Stimulated activated CD8-positive, alpha-beta memory T cell treated with anti-CD3 and anti-CD28 coated beads, Interleukin-12 subunit alpha, Interleukin-12 subunit beta, amount 100 ng/mL, for 24 hours (primary cell): ENCODE data around the gene ASTN2.
"Not testable (repeated sequence)": the region's sequence is repeated elsewhere in the genome, so short reads cannot be mapped to it uniquely, and the experiment has no call there.

Source experiments
- DNase-seq: peaks from one replicate; pipeline ENCODE4 v3.0.0-alpha.2; 2020; ENCODE audit errors: extremely low read depth

ASTN2 gene

DNA sequence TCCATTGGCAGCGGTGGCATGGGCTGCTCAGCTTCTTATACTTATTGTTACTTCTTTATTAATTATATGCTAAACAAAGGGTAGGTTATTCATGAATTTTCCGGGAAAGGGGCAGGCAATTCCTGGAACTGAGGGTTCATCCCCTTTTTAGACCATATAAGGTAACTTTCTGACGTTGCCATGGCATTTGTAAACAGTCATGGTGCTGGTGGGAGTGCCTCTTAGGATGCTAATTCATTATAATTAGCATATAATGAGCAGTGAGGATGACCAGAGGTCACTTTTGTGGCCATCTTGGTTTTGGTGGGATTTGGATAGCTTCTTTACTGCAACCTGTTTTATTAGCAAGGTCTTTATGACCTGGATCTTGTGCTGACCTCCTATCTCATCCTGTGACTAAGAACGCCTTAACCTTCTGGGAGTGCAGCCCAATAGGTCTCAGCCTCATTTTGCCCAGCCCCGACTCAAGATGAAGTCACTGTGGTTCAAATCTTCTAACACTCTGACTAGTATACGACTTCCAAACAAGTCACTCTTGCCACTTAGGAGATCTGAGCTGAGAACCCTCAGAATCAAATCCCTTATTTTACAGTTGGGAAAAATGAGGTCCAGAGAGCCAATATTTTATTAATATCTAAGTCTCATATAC is 490.3 kb downstream of the ASTN2 start:
- no peak for DNase-seq

DNA sequence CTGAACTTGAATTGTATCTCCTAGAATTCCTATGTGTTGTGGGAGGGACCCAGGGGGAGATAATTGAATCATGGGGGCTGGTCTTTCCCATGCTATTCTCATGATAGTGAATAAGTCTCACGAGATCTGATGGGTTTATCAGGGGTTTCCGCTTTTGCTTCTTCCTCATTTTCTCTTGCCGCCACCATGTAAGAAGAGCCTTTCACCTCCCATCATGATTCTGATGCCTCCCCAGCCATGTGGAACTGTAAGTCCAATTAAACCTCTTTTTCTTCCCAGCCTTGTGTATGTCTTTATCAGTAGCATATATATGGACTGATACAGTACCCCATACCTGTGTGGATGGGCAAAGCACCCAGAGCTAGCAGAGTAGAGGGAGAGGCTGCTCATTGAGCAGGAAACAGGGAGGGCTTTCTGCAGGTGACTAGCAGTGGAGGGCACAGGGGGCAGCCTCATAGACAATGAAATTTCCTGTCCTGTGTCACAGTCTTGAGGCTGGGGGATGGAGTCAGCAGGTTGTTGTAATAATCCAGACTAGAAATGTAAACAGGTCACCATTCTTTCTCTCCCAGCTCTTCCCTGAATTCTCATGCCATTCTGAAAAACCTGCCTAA is 496.9 kb downstream of the ASTN2 start:
- not testable (repeated sequence) for DNase-seq

- DNase-seq = no peak
Observed at GRCh38 chr9:116913536-116913935, 501.3 kb downstream of the ASTN2 start.

DNA sequence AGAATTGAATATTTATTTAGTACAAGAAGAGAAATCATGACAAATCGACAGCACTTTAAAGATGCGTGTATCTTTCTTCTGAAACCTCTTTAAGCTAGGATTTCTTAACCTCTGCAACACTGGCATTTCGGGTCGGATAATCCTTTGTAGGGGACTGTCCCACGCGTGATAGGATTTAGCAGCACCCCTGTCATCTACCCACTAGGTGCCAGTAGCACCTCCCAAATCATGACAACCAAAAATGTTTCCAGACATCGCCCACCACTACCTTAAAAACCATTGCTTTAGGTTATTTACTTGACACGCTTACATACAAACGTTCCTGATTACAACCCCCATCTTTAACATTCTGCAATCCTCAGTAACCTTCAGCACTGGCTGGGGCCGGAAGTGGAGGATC is 504.7 kb downstream of the ASTN2 start:
- DNase-seq = no peak

DNA sequence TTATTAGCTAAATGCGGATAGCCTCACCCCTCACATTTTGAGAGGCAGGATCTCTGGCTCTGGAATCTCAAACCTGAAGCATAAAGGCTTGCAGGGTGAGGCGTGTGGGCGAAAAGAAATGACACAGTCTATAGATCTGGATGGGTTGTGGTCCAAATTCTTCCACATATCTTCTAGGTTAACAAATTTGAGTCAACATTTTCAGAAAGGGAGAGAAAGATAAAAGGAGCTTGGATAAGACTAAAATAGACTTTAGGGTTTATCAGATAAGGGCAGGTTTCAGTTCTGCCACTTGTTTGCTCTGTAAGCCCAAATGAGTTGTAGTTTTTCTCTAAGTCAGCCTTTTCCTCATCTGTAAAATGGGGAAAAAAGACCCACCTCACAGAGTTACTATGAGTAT is 506.9 kb downstream of the ASTN2 start:
- no peak for DNase-seq

DNA sequence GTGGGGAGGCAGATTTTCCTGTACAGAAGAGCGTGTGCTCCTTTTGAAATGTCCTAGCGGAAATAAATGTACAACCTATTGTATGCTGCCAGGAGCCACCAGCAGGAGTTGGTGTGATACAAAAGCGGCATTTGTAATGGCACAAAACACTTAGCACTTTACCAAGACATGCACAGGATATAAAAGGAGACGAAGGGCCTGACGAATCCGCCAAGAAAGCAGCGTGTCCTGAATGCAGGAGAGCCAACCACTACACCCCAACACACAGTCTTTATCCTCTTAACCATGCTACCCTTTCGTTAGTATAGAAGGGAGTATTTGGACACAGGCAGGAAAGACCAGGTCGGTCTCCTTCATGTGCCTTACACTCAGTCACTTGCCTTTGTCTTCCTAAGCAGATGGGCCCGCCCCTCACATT is 509.7 kb downstream of the ASTN2 start:
- DNase-seq = no peak

DNA sequence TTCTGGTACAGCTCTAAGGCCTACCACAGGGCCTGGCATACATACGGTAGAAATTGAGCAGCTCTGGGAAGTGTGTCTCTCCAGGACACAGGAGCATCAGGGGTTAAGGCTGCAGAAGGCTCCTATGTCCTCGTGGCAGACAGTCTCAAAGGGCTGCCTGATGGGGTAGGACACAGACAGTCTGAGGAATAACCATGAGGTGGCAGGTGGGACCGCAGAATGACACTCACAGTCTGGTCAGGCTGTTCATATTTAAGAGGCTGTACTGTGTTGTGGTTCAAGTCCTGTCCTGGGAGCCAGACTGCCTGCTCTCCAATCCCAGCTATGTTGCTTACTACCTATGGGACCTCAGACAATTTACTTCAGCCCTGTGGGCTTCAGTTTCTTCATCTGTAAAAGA is 510.7 kb downstream of the ASTN2 start:
- DNase-seq = no peak

DNA sequence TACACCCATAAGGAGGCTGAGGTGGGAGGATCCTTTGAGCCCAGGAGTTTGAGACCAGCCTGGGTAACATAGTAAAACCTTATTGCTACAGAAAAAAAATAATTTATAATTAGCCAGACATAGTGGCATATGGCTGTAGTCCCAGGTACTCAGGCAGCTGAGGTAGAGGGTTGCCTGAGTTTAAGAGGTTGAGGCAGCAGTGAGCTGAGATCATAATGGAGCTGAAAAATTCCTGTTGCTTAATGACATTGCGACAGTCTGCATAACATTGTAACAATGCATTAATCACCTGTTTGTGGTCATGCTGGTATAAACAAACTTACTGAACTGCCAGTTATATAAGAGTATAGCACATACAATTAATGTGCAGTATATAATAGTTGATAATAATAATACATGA is 513.6 kb downstream of the ASTN2 start:
- DNase-seq = no peak

DNA sequence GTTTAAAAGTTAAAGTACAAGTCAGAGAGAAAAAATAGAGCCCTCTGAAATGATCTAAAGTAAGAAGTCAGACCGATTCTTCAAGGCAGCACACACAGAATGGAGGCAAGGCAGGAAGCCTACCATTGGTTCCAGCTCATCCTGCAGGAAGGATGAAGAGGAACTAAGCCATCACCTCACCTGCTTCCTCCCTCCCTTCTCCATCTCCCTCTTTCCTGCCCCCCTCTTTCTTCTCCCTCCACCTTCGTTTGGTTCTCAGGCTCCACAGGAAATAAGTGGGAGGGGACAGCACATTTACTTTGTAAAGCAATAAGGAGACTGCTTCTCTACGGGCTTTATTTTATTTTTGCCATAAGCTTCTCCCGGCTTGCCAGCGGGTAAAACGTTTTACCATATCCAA is 514.3 kb downstream of the ASTN2 start:
- DNase-seq = no peak

- DNase-seq = no peak
Observed at GRCh38 chr9:116900007-116900367, 514.9 kb downstream of the ASTN2 start.

DNA sequence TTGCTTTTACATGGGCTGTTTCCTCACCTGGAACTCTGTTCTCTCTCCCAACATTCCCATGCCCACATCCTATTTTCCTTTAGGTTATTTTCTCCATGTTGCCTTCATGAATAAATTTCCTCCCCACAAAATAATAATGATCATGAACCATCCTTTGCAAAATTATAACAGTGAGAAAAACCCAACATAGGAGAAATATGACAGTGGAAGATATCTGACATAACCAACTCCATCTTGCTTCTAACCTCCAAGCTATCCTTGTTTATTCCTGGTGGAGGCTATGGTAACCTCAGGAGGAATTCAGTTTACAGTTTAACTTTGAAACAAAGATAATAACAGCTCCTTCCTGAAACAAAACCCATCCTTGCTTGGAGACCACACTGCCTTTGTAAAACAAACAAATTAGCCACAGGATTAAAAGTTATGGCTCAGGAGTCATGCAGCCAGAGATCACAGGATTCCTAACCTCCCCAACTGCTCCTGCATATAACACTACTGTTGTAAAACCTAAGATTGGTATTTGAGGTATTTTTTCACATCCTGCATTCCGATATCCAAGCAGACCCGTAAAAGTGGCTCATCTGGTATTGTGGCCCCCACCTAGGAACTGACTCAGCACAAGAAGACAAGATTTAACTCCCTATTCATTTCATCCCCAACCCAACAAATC is 515.4 kb downstream of the ASTN2 start:
- DNase-seq = no peak

DNA sequence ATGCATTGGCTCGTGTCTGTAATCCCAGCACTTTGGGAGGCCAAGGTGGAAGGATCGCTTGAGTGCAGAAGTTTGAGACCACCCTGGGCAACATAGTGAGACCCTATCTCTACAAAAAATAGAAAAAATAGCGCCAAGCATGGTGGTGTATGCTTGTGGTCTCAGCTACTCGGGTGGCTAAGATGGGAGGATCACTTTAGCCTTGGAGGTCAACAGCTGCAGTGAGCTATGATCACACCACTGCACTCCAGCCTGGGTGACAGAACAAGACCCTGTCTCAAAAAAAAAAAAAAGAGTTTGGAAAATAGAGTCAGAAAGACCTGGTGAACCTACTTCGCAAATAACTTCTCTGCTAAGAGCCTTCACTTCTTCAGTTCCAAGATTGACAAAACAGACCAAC is 516.7 kb downstream of the ASTN2 start:
- DNase-seq = not testable (repeated sequence)

DNA sequence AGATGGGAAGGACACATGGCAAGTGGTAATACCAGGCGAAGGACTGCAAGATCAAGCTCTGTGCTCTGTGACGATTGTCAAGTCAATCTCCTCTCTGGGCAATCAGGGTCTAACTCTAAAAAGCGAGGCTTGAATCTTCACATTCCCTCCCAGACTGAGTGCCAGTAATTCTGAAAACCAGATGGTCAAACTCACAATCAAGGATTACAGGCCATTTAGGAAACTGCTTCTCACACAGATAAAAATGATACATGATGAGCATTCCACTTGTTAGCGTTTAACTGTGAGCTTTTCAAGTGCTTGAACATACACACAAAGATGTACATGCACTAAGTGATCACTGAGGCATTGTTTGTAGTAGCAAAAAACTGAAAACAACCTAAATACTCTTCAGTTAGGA is 517.7 kb downstream of the ASTN2 start:
- no peak for DNase-seq

GRCh38 chr9:116895961-116896360 is 518.9 kb downstream of the ASTN2 start:
- DNase-seq = no peak

- no peak for DNase-seq
Observed at GRCh38 chr9:116891424-116891823, 523.4 kb downstream of the ASTN2 start.

GRCh38 chr9:116888476-116888875 is 526.4 kb downstream of the ASTN2 start:
- not testable (repeated sequence) for DNase-seq

GRCh38 chr9:116888066-116888465 is 526.8 kb downstream of the ASTN2 start:
- DNase-seq = no peak

DNA sequence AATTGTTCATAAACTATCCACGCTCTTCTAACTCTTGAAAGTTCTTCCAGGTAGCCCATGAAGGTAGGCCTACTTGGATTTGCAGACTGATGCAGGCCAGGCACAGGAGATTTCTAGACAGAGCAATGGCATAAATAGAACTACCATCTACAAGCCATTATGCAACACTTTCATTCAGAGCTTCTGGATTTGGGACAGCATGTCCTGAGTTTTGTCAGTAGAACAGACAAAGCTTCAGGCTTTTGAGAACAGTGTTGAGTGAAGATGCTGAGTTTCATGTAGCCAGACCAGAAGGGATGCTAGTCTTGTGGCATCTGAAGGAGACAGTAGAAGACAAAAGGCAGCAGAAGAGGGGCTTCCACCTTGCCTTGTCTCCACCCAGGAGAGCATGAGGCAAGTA is 531.2 kb downstream of the ASTN2 start:
- no peak for DNase-seq

GRCh38 chr9:116877072-116877471 is 537.8 kb downstream of the ASTN2 start:
- no peak for DNase-seq

GRCh38 chr9:116875576-116875975 is 539.3 kb downstream of the ASTN2 start:
- DNase-seq = no peak

DNA sequence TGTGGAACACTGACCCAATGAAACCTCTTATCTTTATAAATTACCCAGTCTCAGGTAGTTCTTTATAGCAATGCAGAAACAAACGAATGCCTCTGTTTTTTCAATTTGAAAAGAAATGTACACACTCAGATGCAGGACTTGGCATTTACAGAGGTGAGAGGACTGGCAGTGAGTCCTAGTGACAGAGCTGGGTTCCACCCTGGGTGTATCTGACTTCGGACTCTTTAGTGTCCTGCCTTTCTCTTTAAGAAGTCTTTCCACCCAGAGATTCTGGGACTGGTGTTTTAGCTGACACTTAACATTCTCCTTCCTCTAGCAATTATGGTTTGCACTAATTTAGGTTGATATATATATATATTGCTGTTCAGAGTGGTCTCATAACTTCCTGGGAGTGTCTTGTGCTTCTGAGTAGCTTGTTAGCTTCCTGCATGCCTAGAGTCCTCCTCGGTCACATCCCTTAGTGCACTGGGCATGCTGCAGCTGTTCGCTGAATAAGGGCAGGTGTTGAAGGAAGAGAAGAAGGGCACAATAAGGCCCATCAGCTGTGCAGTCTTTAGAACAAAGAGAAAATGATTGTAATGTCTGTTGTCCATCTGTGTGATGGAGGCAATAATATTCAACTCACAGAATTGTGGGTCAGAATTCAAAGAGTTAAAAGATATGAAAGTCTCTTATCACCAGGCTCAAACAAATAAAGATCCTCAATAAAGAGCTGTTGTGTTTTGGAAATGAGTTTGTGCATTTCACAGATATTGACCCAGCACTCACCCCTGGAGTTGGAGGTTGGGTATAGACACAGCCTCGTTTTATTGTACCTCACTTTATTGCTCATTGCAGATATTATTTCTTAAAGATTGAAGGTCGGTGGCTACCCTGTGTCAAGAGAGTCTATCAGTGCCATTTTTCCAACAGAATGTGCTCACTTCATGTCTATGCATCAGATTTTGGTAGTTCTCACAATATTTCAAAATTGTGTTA is 540.6 kb downstream of the ASTN2 start:
- no peak for DNase-seq

DNA sequence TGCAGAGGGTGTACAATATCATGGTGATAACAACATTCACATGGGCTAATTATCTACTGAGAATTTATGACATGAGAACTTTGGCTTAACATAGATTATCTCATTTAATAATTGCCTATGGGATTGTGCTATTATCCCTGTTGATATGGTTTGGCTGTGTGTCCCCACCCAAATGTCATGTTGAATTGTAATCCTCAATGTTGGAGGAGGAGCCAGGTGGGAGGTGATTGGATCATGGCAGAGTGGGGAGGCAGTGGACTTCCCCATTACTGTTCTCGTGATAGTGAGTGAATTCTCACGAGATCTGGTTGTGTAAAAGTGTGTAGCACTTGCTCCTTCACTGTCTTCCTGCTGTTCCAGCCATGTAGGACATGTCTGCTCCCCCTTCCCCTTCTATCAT is 541.4 kb downstream of the ASTN2 start:
- no peak for DNase-seq
